22Rv1 (cell line): ENCODE data around the gene OVOL1.

ENCODE experiments used
- ZFX ChIP-seq: fragments of 450-650 bp; IDR thresholded peaks from 2 replicates; pipeline ENCODE4 v1.6.1; 2017; ENCODE audit warnings: antibody characterized with exemption, borderline replicate concordance
- TF ChIP-seq, protein P1 (sequence below): fragments of 450-650 bp; IDR thresholded peaks from 2 replicates; pipeline ENCODE4 v1.5.1; 2017; ENCODE audit warnings: mild to moderate bottlenecking

DNA sequence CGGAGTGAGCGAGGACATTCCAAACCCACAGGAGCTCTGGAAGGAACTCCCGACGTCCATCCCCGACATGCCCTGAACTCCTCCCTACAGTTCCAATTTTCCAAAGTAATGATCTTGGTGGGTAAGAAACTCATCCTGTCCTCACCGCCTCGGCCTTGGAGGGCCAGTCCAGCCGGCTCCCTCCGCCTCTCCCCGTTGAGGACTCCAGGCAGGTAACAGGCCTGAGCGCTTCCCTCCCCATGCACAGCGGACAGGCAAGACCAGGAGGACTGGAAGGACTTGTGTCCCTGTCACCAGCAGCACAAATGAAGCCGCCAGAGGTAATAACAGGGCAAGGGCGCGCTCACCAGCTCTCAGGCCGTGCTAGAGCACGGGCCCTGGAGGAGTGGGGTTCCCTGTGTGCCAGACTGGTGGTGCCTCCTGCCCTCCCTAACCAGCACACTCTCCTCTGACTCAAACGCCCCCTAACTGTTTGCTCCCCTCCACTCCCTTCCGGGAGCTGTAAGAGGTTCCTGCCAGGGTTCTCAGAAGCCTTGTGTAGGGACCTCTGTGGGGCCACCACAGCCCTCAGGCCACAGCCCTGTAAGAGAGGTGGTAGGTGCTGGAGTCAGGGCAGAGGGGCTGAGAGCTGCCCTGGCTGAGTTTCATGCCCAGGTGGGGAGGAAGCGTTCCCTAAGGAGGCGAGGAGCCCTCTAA, 17.1 kb downstream of the OVOL1 start:
- TF ChIP-seq, protein P1, sequence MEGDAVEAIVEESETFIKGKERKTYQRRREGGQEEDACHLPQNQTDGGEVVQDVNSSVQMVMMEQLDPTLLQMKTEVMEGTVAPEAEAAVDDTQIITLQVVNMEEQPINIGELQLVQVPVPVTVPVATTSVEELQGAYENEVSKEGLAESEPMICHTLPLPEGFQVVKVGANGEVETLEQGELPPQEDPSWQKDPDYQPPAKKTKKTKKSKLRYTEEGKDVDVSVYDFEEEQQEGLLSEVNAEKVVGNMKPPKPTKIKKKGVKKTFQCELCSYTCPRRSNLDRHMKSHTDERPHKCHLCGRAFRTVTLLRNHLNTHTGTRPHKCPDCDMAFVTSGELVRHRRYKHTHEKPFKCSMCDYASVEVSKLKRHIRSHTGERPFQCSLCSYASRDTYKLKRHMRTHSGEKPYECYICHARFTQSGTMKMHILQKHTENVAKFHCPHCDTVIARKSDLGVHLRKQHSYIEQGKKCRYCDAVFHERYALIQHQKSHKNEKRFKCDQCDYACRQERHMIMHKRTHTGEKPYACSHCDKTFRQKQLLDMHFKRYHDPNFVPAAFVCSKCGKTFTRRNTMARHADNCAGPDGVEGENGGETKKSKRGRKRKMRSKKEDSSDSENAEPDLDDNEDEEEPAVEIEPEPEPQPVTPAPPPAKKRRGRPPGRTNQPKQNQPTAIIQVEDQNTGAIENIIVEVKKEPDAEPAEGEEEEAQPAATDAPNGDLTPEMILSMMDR: no peak
- TF ChIP-seq ZFX: no peak
